Stimulated activated CD8-positive, alpha-beta memory T cell treated with anti-CD3 and anti-CD28 coated beads, Interleukin-4, amount 100 ng/mL, for 4 hours (primary cell): ENCODE measurements around the gene RETREG3.
A peak's percentile ranks its signal among the peaks of the same experiment; 100 is the strongest.
"Not testable (repeated sequence)": the region's sequence is repeated elsewhere in the genome, so short reads cannot be mapped to it uniquely, and the experiment has no call there.

ENCODE experiments used
- DNase-seq, 2 donors: peaks; one replicate each; pipeline ENCODE4 v3.0.0-alpha.2; 2020; ENCODE audit warnings: low read depth in 2 of 2, low spot score in 1 of 2

The RETREG3 gene

DNA sequence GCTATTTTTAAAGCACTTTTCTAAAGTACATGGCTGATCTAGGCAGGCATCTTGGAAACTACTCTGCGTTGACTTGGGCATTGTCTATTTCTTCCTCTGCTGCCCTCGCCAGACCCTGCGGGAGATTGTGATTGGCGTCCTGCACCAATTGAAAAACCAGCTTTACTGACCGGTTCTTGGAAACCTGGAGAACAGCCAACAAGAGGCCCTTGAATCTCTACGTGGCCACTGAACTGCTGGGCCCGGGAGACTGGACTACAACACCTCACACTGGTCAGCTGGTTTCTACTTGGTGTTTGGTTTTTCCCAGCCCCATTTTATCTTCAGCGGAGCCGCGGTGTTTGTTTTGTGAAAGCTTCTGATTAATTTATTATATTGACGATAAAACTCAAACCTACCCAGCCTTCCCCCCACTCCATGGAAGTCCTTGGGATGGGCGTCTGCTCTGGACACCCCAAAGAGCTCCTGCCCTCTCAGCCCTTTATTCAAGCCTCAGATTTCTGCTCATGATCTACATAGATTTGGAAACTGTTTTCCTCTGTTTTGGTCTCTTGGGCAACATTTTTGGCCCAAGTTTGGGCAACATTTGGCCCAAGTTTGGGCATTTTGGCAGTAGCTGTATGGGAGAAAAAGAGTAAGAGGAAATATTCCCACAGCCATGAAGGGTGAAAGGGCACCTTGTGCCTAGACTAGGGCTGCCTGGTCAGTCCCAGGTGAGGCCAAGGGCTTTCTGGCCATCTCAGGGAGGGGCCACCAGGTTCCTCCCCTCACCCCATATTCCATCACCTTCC is 37.5 kb downstream of the RETREG3 start:
- no peak for DNase-seq

DNA sequence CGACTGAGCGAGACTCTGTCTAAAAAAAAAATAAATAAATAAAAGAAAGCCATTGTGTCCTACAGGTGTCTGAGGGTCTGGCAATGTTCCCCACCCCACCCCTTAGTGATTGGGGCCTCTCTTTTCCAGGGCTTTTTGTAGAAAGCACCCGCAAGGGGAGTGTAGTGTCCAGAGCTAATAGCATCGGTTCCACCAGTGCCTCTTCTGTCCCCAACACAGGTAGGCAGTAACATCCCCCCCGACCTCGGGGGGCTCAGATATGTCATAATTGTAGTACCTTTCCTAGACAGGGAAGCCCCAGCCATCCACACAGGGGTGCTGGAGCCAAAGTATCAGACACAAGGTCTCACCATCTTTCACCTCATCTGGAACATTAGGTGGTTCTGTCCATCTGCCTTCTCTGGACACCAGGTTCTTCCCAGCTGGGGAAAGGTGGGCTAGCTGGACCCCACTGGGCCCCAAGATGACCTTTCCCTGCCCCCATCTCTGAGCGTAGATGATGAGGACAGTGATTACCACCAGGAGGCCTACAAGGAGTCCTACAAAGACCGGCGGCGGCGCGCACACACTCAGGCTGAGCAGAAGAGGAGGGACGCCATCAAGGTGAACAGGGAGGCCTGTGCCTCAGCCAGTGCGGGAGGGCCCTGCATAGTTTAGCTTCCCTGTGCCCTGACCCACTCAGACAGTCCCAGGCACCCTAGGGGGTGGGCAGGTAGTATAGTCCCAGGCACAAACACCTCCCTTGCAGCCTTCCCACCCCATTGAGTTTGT is 40.6 kb downstream of the RETREG3 start:
- no peak for DNase-seq

DNA sequence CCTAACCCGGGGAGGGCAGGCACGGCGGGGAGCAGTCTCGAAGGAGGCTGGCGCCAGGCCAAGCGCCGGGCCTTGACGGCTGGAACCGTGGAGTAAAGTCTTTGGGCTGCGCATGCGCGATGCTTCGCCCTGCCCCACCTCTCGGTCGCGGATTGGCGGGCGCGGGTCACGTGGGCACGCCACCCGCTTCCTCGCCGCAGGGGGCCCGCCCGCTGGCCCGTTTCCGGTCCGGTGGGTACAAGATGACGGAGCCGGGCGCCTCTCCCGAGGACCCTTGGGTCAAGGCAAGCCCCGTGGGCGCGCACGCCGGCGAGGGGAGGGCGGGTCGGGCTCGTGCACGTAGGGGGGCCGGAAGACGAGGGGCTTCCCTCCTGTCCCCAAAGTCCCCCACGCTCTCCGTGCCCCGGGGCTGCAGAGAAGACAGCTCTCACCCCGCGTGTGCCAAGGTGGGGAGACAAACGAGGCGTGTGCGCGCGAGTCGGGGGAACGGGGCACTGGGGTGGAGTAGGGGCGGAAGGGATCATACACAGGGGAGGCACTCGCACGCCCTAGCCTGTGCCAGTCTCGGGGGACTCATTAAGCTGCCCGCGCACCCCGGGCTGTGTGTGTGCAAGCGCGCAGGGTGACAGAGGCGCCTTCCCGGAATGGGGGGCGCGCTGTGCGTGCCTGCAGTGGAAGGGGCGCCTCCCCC is 42.1 kb downstream of the RETREG3 start, which contains the start of gene MLX:
TSS of gene MLX (plus strand) at position 218 of the 691 bp plus-strand sequence. CDS start at position 243, 25 bp downstream.
- DNase-seq, result peak; percentile 72 to 86

DNA sequence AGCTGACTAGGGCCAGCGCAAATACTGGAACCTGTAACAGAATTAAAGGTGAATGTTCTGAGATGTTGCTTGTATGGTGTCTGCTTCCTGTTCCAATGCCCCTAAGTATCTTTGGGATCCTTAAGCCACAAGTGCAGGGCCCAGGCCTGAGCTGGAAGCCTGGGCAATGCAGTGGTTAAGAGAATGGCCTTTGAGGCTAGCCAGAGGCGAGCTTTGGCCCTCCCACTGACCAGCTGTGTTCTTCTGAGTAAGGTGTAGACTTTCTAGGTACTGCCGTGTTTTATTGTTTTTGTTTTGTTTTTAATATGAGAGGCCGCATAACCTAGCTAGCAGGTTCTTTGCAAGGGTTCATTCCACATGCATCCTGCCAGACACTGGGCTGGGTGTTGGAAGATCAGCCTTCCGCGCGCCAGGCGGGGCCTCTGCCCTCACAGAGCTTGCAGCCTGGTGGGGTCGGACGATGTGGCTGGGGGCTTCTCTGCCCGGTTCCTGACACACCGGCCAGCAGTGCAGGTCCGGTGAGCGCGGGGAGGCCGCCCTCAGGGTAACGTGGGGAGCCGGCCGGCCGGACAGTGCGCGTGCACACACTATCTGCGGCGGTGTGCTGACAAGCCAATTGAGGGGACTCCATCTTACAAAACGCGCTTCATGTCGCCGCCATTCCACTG is 42.8 kb downstream of the RETREG3 start:
- DNase-seq, result no peak

DNA sequence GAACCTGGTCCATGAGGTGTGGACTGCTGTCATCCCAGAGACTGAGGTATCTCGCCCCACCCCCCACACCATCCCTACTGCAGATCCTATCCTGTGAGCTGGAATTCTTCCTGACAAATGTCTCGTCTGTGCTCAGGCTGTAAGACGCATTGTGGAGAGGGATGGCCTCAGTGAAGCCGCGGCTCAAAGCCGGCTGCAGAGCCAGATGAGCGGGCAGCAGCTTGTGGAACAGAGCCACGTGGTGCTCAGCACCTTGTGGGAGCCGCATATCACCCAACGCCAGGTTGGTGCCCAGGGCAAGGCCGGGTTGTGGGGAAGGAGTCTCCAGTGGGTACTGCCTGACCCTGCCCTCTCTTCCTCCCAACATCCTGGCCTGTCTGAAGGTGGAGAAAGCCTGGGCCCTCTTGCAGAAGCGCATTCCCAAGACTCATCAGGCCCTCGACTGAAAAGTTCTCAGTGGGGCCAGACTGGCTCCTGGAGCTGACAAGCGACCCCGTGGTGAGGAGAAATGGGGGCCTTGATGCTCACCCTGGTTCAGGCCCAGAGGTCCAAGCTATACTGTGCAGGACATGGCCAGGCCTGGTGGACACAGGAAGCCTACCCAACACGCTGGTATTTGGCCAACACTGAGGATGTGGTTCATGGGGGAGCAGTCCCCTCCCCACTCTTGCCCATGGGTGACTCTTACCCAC is 43.5 kb downstream of the RETREG3 start:
- DNase-seq, result no peak

DNA sequence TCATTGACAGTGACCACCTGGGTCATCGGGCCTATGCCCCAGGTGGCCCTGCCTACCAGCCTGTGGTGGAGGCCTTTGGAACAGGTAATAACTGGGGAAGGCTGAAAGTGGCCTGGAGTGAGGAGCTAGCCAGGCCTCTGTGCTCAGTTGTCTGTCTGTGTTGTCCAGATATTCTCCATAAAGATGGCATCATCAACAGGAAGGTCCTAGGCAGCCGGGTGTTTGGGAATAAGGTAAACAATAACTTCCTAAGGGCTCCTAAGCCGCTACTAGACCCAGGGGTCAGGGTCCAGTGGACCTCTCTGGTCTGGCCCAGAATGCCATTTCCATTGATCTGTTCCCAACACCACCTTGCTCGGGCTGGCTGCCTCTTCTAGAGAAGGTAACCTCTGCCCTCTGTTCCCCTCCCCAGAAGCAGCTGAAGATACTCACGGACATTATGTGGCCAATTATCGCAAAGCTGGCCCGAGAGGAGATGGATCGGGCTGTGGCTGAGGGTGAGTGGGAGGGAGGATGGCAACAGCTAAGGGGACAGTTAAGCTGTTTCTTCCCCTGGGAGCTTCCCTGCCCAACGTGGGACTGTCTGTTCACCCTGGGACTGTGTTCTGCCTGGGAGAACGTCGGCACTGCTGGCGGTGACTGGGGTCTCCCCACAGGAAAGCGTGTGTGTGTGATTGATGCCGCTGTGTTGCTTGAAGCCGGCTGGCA is 44.2 kb downstream of the RETREG3 start:
- no peak for DNase-seq

DNA sequence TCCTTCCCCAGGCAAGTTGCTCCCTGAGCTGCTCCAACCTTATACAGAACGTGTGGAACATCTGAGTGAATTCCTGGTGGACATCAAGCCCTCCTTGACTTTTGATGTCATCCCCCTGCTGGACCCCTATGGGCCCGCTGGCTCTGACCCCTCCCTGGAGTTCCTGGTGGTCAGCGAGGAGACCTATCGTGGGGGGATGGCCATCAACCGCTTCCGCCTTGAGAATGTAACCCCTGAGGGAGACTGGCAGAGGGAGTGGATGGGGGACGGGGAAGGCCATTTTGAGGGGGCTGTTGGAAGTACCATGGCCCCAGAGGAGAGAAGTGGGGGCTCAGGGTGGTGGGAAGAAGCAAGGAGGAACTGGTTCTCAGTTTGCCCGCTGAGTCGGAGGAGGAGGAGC is 45.2 kb downstream of the RETREG3 start:
- DNase-seq, result no peak

DNA sequence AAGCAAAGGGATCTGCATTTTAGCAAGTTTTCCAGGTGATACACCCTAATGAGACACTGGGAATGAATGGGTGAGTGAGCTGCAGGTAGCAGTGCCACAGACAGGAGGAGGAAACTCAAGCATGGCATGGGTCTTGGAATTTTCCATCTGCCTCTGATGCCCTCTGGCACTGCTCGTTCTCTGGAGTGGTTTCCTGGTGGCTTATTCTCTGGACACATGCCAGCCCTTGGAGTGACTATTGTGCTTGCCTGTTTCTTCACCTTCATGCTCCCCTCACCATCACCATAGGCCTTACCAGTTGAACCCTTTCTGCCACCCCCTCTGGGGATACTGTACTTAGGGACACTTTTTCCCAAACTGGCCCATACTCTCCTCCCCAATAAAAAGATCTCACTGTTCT is 45.6 kb downstream of the RETREG3 start:
- no peak for DNase-seq

DNA sequence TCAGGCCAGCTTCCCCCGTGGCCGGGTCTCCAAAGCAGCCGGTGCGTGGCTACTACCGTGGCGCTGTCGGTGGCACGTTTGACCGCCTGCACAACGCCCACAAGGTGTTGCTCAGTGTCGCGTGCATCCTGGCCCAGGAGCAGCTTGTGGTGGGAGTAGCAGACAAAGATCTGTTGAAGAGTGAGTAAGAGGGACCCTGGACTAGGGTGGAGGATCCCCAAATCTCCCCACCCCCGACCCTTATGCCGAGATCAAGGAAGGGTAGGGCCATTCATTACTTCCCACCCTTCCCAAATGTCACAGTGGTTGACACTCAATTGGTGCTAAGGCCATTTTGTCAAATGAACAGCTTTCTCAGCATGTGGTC is 46.0 kb downstream of the RETREG3 start:
- no peak for DNase-seq

DNA sequence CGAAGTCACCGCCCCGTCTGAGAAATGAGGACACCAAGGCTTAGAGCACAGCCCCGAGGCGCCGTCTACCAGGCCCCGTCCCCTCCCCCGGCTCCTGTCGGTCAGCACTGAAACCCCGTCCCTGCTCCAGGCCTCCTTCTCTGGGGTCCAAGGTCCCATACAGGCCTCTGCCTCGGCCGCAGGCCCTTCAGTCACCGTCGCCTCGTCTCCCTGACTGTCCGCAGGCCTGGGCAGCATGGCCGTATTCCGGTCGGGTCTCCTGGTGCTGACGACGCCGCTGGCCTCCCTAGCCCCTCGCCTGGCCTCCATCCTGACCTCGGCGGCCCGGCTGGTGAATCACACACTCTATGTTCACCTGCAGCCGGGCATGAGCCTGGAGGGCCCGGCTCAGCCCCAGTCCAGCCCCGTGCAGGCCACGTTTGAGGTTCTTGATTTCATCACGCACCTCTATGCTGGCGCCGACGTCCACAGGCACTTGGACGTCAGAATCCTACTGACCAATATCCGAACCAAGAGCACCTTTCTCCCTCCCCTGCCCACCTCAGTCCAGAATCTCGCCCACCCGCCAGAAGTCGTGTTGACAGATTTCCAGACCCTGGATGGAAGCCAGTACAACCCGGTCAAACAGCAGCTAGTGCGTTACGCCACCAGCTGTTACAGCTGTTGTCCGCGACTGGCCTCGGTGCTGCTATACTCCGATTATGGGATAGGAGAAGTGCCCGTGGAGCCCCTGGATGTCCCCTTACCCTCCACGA is 46.6 kb downstream of the RETREG3 start:
- DNase-seq, result no peak

DNA sequence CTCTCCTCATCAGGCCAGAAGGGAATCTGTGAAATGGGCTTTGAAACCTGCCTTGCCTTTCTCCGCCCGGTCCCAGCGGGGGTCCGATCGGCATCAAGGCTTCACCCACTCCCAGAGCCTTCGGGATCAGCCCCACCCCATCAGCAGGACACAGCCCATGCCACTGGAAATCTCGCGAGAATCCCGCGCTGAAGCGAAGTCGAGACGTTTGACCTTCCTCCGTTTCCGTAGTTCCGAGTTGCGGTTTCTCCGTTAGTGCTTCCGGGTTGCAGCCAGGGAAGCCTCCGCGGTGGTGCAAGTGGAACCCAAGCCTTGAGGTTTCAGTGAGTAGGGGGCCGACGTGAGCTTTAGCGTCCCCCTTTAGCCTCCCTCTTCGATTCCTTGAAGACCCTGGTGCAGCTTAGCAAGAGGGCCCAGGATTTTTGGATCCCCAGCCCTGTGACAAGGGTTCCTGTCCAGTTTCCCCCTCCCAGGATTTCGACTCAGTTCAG is 47.2 kb downstream of the RETREG3 start, which contains the start of gene COASY:
TSS of gene COASY (plus strand) at position 252 of the 491 bp plus-strand sequence. CDS start 475 bp downstream, outside the sequence.
- DNase-seq, result peak; percentile 80 to 85

DNA sequence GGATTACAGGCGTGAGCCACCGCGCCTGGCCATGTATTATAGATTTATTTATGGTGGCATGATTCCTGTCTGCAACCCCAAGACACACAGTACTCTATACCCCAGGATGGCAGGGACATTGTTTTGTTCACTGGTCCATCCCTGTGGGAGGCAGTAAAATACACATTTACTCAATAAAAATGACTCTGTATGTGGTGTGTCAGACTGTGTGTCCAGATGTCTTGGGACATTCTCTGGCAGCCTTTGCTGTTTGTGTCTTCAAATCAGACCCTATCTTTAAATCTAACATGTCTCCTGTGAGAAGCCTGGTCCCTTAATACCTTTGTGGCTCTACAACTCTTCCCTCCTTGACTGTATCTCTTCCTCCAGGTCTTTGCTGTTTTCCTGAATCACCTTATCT is 48.9 kb downstream of the RETREG3 start:
- DNase-seq, result no peak

DNA sequence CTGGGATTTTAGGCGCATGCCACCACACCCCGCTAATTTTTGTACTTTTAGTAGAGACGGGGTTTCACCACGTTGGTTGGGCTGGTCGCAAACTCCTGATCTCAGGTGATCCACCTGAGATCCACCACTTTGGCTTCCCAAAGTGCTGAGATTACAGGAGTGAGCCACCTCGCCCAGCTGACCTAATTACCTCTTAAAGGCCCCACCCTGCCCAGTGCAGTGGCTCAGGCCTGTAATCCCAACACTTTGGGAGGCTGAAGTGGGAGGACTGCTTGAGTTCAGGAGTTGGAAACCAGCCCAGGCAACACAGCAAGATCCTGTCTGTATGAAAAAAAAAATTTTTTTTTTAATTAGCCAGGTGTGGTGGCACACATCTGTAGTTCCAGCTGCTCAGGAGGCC is 50.1 kb downstream of the RETREG3 start:
- DNase-seq, result no peak

DNA sequence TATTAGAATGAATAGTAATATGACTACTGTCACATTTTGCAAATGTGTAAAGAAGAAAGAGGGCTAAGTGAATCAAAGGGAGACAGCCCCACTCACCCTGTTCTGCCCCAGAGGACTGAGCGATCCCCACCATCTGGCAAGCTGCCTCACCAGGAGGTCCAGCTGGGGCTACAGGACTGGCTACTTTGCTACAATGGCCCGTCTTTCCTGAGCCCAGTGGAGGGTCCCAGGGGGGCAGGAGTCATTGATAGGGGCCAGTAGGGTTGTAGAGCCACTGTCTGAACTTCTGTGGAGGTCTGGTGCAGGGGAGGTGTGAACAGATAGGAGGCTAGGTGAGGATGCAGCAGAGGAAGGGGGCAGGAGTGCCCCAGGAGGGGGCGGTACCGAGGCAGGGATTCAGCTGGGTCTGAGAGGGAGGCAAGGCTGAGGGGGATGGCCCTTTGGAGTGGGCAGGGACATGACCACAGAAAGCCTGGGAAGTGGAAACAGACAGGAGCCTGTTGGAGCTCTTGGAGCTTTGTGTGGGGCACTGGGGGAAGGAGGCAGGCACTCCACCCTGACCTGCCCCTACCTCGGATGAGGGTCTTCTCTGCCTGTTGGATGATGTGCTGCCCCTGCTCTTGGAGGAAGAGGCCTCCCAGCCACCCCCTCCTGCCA is 53.1 kb downstream of the RETREG3 start:
- not testable (repeated sequence) for DNase-seq

DNA sequence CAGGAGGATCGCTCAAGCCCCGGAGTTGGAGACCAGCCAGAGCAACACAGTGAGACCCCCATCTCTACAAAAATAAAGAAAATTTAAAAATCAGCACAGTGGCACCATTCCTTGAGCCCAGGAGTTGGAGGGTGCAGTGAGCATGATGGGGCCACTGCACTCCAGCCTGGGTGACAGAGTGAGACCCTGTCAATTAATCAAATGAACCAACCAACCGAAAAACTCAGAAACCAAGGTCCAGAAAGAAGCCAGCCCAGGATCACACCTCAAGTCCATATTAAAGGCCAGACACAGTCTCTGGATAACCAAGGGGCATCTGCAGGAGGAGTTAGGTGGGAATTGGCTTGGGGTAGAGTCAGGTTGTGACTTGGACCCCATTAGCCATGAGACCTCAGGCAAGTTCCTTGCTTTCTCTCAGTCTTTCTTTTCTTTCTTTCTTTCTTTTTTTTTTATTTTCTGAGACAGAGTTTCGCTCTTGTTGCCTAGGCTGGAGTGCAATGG is 54.0 kb downstream of the RETREG3 start:
- DNase-seq, result no peak

DNA sequence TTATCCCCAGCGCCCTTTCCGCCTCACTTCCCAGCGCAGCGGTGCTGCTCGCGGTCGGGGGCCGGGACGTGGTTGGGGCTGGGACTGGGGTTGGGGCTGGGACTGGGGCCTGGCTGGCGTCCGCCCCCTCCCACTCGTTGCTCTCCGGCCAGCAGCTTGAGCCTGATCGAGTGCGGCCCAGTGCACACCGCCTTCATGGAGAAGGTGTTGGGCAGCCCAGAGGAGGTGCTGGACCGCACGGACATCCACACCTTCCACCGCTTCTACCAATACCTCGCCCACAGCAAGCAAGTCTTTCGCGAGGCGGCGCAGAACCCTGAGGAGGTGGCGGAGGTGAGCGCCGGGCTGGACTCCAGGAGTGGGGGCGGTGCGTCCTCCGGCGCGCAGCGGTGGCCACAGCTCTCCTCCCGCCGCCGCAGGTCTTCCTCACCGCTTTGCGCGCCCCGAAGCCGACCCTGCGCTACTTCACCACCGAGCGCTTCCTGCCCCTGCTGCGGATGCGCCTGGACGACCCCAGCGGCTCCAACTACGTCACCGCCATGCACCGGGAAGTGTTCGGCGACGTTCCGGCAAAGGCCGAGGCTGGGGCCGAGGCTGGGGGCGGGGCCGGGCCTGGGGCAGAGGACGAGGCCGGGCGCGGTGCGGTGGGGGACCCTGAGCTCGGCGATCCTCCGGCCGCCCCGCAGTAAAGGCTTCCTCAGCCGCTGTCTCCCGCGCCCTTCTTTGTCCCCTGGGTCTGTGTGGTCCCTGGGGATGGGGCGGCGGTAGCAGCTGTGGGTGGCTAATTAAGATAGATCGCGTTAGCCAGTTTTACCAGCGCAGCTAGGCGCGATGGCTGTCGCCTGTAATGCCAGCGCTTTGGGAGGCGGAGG is 54.7 kb downstream of the RETREG3 start:
- DNase-seq, result peak in 1 of 2 donors; percentile 58

DNA sequence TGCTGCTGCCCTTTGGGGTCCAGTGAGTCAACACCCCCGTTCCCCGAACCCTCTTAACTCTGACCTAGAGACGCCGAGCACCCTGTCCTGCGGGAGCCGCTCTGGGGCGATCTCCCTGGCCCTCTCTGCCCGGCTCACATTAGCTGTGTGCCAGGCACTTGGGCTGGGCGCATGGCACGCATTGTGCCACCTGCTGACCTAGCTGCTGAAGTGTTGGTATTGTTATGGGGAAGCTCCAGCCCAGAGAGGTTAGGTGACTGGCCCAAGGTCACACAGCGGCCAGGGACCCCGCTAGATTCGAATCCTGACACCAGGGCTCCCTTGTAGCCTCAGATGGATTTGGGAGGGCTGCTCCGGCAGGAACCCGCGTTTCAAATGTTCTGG is 55.3 kb downstream of the RETREG3 start:
- no peak for DNase-seq
